ENCODE results near the gene ZNF688. TPM values are rescaled to one million over a fixed set of nuclear protein-coding genes. Genes with fewer than 3 reads are reported as not detected.

The ZNF688 gene
- total RNA-seq, 1 donor from 2014 or later = 3.6 TPM

DNA sequence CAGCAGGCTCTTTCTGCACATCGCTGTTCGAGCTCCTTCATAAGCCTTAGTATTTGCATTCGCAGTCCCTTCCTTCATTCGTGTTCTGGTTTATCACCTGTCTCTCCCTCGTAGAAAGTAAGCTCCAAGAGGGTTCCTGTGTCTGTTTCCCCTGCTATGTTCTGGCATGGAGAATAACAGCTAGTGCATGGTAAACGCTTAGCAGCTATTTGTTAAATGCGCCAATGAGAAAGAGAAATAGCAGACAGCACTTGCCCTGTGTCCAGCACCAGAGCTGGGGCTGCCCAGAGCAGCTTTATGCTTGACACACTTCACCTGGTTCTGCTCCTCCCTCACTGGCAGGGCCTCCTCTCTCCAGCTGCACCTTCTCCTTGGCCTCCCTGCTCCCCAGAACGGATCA, 5.5 kb downstream of the ZNF688 start:
- no peak overlapping the region for H3K4me3 ChIP-seq
- Mint-ChIP-seq H3K9me3 (no peaks in the 10 kb centered on the region), H3K4me1 (peaks cover 6% of the 10 kb centered on the region), H3K27me3 (ENCODE audit: insufficient read depth, low read depth) (peaks cover 10% of the 10 kb centered on the region), H3K4me3 (peak overlapping the region; percentile 24), H3K36me3 (no peaks in the 10 kb centered on the region), H3K27ac (peak overlapping the region; percentile 33)
- H3K27me3 ChIP-seq = peaks cover 11% of the 10 kb centered on the region
- H3F3A ChIP-seq (ENCODE audit: low read depth) = peaks cover 10% of the 10 kb centered on the region
- H3K4me1 ChIP-seq = peaks cover 5% of the 10 kb centered on the region
- H2AFZ ChIP-seq (replicated peaks) = no peak overlapping the region
- H3K79me2 ChIP-seq (ENCODE audit: low read depth) = no peaks in the 10 kb centered on the region
- no peaks in the 10 kb centered on the region for H3K9me3 ChIP-seq (ENCODE audit: low read depth)
- no peak for DNase-seq (ENCODE audit: low spot score)
- H3K36me3 ChIP-seq = no peaks in the 10 kb centered on the region
- H3K4me2 ChIP-seq = no peak overlapping the region
- TF ChIP-seq EZH2 (IDR thresholded peaks at IDR 0.05) (no peak), EZH2phosphoT487 (IDR thresholded peaks at IDR 0.05) (no peak), CTCF (IDR thresholded peaks at IDR 0.05) (no peak)
- H4K20me1 ChIP-seq (ENCODE audit: low read depth) = no peaks in the 10 kb centered on the region
- H3K9ac ChIP-seq = no peak overlapping the region
- no peak overlapping the region for H3K27ac ChIP-seq

GRCh38 chr16:30565526-30565925, 6.0 kb downstream of the ZNF688 start:
- peaks cover 5% of the 10 kb centered on the region for H3F3A ChIP-seq (ENCODE audit: low read depth)
- Mint-ChIP-seq H3K27ac (no peak overlapping the region), H3K36me3 (no peaks in the 10 kb centered on the region), H3K27me3 (ENCODE audit: insufficient read depth, low read depth) (peaks cover 8% of the 10 kb centered on the region), H3K4me3 (no peak overlapping the region), H3K4me1 (peaks cover 3% of the 10 kb centered on the region), H3K9me3 (no peaks in the 10 kb centered on the region)
- H3K27ac ChIP-seq = no peak overlapping the region
- TF ChIP-seq EZH2 (IDR thresholded peaks at IDR 0.05) (no peak), CTCF (IDR thresholded peaks at IDR 0.05) (no peak), EZH2phosphoT487 (IDR thresholded peaks at IDR 0.05) (no peak)
- H3K9me3 ChIP-seq (ENCODE audit: low read depth) = no peaks in the 10 kb centered on the region
- no peak overlapping the region for H2AFZ ChIP-seq (replicated peaks)
- no peaks in the 10 kb centered on the region for H4K20me1 ChIP-seq (ENCODE audit: low read depth)
- peaks cover 15% of the 10 kb centered on the region for H3K27me3 ChIP-seq
- H3K4me2 ChIP-seq = no peak overlapping the region
- H3K79me2 ChIP-seq (ENCODE audit: low read depth) = no peaks in the 10 kb centered on the region
- H3K4me1 ChIP-seq = peaks cover 4% of the 10 kb centered on the region
- DNase-seq (ENCODE audit: low spot score) = no peak
- no peak overlapping the region for H3K4me3 ChIP-seq
- H3K36me3 ChIP-seq = no peaks in the 10 kb centered on the region
- no peak overlapping the region for H3K9ac ChIP-seq

- peaks cover 24% of the 10 kb centered on the region for H3F3A ChIP-seq (ENCODE audit: low read depth)
- no peak overlapping the region for H3K27ac Mint-ChIP-seq
- H3K27me3 ChIP-seq = peaks cover 15% of the 10 kb centered on the region
- no peaks in the 10 kb centered on the region for H3K9me3 ChIP-seq (ENCODE audit: low read depth)
- peaks cover 8% of the 10 kb centered on the region for H3K27me3 Mint-ChIP-seq (ENCODE audit: insufficient read depth, low read depth)
- H3K4me1 ChIP-seq = no peaks in the 10 kb centered on the region
- no peak overlapping the region for H3K4me3 ChIP-seq
- no peaks in the 10 kb centered on the region for H3K36me3 Mint-ChIP-seq
- no peak overlapping the region for H3K9ac ChIP-seq
- peaks cover 12% of the 10 kb centered on the region for H3K4me1 Mint-ChIP-seq
- no peaks in the 10 kb centered on the region for H4K20me1 ChIP-seq (ENCODE audit: low read depth)
- no peak for DNase-seq (ENCODE audit: low spot score)
- no peak overlapping the region for H2AFZ ChIP-seq (replicated peaks)
- peaks cover 2% of the 10 kb centered on the region for H3K9me3 Mint-ChIP-seq
- H3K27ac ChIP-seq = no peak overlapping the region
- no peak overlapping the region for H3K4me3 Mint-ChIP-seq
- peaks cover 8% of the 10 kb centered on the region for H3K79me2 ChIP-seq (ENCODE audit: low read depth)
- TF ChIP-seq EZH2 (IDR thresholded peaks at IDR 0.05) (no peak), CTCF (IDR thresholded peaks at IDR 0.05) (no peak), EZH2phosphoT487 (IDR thresholded peaks at IDR 0.05) (no peak)
- H3K4me2 ChIP-seq = no peak overlapping the region
- no peaks in the 10 kb centered on the region for H3K36me3 ChIP-seq
These were observed 9.5 kb downstream of the ZNF688 start for GRCh38 chr16:30562021-30562420.
